ENCODE measurements around the gene EML1.

EML1 gene

DNA sequence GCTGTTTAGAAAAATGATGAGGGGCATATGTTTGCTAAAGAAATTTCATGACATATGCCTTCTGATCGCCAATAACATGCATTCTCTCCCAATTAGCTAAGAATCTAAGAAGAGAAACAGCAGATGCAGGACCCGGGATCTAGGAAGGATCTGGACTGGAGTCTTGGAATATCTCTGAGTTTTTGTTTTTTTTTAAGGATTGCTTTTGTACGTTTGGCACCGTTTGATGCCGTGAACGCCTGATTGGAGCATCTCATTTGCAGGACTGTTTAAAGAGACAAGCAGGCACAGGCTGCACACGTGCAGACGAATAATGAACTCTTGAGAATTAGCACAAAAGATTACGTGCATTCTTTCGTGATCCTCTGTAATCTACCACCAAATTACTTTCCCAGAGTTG, 13.6 kb downstream of the EML1 start:
- DNase-seq (ENCODE audit: low read depth): no peak
- no peak for TF ChIP-seq POLR2A (IDR thresholded peaks at IDR 0.05; ENCODE audit: extremely low read depth, insufficient read length)
- TF ChIP-seq, protein P1, sequence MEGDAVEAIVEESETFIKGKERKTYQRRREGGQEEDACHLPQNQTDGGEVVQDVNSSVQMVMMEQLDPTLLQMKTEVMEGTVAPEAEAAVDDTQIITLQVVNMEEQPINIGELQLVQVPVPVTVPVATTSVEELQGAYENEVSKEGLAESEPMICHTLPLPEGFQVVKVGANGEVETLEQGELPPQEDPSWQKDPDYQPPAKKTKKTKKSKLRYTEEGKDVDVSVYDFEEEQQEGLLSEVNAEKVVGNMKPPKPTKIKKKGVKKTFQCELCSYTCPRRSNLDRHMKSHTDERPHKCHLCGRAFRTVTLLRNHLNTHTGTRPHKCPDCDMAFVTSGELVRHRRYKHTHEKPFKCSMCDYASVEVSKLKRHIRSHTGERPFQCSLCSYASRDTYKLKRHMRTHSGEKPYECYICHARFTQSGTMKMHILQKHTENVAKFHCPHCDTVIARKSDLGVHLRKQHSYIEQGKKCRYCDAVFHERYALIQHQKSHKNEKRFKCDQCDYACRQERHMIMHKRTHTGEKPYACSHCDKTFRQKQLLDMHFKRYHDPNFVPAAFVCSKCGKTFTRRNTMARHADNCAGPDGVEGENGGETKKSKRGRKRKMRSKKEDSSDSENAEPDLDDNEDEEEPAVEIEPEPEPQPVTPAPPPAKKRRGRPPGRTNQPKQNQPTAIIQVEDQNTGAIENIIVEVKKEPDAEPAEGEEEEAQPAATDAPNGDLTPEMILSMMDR (IDR thresholded peaks at IDR 0.05; ENCODE audit: low read depth, low read length): no peak
- no peak for TF ChIP-seq MYC (IDR thresholded peaks at IDR 0.05; ENCODE audit: low read depth, low read length)
- TF ChIP-seq, protein P2, sequence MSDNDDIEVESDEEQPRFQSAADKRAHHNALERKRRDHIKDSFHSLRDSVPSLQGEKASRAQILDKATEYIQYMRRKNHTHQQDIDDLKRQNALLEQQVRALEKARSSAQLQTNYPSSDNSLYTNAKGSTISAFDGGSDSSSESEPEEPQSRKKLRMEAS (IDR thresholded peaks at IDR 0.05; ENCODE audit: low read depth, low read length): no peak

DNA sequence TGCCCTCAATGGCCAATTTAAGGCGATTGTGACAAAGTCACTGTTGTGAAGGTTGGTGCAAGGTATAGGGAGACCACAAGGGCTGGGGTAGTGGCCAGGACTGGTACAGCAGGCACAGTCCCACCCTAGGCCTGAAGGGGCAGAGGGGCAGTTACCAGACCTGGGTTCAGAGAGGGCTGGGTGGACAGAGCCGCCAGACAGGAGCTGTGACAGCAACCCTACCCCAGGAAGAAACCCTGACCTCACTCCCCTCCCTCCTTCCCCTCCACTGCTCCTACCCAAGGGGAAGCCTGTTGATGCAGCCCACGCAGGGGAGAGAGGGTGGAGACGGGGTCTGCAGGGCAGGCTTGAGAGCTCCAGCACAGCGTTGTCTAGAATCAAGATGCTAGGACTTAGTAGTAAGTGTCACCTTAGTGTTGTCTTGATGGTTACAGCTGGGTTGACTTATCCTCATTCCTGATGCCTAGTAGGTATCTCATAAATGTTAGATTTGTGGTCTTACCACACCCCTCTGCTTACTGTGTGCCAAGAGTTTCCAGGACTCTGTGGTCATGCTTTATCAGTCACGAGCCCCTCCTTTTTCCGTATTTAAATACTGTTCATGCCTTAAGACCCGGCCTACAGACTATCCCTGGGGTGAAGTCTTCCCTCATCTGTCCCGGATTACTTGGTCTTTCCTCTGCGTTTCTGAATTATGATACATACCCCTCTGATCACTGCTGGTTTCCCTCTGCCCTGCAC, 14.4 kb downstream of the EML1 start:
- H3K4me3 ChIP-seq (ENCODE audit: low read depth, low read length): no peak overlapping the region
- no peak for DNase-seq (ENCODE audit: low read depth)
- TF ChIP-seq, protein P1 (IDR thresholded peaks at IDR 0.05; ENCODE audit: low read depth, low read length): no peak
- TF ChIP-seq MYC (IDR thresholded peaks at IDR 0.05; ENCODE audit: low read depth, low read length) (no peak), POLR2A (IDR thresholded peaks at IDR 0.05; ENCODE audit: extremely low read depth, insufficient read length) (no peak)
- TF ChIP-seq, protein P2 (IDR thresholded peaks at IDR 0.05; ENCODE audit: low read depth, low read length): no peak

More for the DNA sequence above, 13.6 kb downstream of the EML1 start:
- no peak overlapping the region for H3K4me3 ChIP-seq (ENCODE audit: low read depth, low read length)

DNA sequence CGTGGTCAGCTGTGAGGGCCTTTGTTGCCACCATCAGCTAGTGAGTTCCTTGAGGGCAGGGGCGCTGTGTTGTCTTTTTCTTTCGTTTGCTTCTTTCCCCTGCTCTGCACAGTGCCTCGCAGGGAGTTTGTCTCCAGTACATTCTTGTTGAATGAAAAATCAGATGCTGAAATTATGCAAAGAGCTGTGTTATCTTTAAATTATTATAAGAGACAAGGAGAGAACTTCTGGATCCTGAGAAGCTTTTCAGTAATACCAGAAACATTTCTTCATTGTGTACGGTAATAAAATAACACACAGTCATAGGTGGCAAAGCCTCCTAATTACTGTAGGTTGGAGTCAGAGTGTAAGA, 14.9 kb downstream of the EML1 start:
- no peak overlapping the region for H3K4me3 ChIP-seq (ENCODE audit: low read depth, low read length)
- no peak for DNase-seq (ENCODE audit: low read depth)
- TF ChIP-seq POLR2A (IDR thresholded peaks at IDR 0.05; ENCODE audit: extremely low read depth, insufficient read length) (no peak), MYC (IDR thresholded peaks at IDR 0.05; ENCODE audit: low read depth, low read length) (no peak)
- TF ChIP-seq, protein P2 (IDR thresholded peaks at IDR 0.05; ENCODE audit: low read depth, low read length): no peak
- TF ChIP-seq, protein P1 (IDR thresholded peaks at IDR 0.05; ENCODE audit: low read depth, low read length): no peak

DNA sequence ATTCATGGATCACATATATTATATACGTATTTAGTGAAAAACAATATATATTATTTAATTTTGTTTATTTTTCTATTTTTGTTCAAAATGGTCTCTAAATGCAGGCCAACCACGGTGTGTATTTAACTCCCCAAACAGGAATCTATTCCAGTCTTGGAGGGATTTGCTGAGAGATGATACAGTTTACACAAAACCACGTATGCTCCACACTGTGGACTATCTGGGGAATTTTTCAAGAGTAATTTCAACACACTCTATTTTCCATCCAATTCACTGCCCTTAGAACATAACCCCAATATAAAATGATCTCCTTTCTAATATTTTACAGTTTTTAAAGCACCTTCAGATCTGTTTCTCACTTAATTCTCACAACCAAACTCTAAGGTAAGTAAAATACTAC, 15.3 kb downstream of the EML1 start:
- TF ChIP-seq, protein P2 (IDR thresholded peaks at IDR 0.05; ENCODE audit: low read depth, low read length): no peak
- TF ChIP-seq POLR2A (IDR thresholded peaks at IDR 0.05; ENCODE audit: extremely low read depth, insufficient read length) (no peak), MYC (IDR thresholded peaks at IDR 0.05; ENCODE audit: low read depth, low read length) (no peak)
- TF ChIP-seq, protein P1 (IDR thresholded peaks at IDR 0.05; ENCODE audit: low read depth, low read length): no peak
- H3K4me3 ChIP-seq (ENCODE audit: low read depth, low read length): no peak overlapping the region
- DNase-seq (ENCODE audit: low read depth): no peak

DNA sequence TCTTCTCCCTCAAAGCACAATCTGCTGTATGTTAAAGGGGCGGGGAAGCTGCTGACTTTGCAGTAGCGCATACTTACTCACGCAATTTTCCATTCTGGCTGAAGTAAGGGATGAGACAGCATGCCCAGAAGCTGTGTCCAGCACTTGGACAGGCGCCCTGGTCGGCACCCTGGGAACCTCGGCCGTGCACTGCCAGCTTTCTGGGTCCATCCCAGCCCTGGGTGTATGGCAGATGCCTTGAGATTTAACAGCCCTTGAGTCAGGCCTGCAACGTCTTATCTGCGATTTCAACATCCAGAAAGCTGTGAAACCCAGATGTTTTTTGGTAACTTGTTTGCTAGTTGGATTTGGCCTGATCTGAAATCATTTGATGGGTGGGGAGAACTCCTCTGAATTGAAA, 16.1 kb downstream of the EML1 start:
- no peak overlapping the region for H3K4me3 ChIP-seq (ENCODE audit: low read depth, low read length)
- no peak for DNase-seq (ENCODE audit: low read depth)
- TF ChIP-seq MYC (IDR thresholded peaks at IDR 0.05; ENCODE audit: low read depth, low read length) (no peak), POLR2A (IDR thresholded peaks at IDR 0.05; ENCODE audit: extremely low read depth, insufficient read length) (no peak)
- TF ChIP-seq, protein P1 (IDR thresholded peaks at IDR 0.05; ENCODE audit: low read depth, low read length): no peak
- TF ChIP-seq, protein P2 (IDR thresholded peaks at IDR 0.05; ENCODE audit: low read depth, low read length): no peak

Data from NB4 (cell line).